ENCODE measurements around the gene ABCC9.

DNA sequence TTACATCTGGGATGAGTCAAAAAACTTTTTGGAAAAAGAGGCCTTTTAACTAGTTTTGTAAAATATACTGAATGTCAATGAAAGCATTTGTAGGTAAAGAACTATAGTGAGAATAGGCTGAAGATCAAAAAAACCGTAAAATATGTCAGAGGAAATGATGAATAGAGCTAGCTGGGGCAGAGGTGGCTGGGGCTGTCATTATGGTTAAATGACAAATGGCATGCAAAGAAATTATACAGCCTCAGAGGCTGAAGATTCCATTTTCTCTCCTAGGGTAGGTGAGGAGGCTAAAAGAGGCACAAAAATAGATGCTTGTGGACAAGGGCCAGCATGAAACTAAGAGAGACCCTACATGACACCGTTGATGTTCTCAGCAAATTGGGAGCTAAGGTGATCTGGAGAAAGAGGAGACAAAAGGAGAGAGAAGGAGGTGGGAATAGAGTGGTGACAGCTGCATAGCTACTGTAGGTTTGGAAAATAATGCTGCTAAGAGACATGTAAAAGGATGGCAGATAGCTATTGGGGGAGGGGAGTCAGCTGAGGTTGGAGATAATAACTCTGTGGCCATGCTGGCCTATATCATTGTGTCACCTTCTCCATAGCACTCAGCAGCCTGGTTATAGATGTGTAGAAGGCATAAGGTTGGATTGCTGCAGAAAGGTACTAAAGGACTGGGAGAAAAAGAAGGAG is 63.8 kb downstream of the ABCC9 start:
- TF ChIP-seq, protein P1, sequence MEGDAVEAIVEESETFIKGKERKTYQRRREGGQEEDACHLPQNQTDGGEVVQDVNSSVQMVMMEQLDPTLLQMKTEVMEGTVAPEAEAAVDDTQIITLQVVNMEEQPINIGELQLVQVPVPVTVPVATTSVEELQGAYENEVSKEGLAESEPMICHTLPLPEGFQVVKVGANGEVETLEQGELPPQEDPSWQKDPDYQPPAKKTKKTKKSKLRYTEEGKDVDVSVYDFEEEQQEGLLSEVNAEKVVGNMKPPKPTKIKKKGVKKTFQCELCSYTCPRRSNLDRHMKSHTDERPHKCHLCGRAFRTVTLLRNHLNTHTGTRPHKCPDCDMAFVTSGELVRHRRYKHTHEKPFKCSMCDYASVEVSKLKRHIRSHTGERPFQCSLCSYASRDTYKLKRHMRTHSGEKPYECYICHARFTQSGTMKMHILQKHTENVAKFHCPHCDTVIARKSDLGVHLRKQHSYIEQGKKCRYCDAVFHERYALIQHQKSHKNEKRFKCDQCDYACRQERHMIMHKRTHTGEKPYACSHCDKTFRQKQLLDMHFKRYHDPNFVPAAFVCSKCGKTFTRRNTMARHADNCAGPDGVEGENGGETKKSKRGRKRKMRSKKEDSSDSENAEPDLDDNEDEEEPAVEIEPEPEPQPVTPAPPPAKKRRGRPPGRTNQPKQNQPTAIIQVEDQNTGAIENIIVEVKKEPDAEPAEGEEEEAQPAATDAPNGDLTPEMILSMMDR (IDR thresholded peaks at IDR 0.05), result no peak
- TF ChIP-seq FOXJ3 (CRISPR knock-in tag; IDR thresholded peaks at IDR 0.05), result no peak
- TF ChIP-seq, protein P2, sequence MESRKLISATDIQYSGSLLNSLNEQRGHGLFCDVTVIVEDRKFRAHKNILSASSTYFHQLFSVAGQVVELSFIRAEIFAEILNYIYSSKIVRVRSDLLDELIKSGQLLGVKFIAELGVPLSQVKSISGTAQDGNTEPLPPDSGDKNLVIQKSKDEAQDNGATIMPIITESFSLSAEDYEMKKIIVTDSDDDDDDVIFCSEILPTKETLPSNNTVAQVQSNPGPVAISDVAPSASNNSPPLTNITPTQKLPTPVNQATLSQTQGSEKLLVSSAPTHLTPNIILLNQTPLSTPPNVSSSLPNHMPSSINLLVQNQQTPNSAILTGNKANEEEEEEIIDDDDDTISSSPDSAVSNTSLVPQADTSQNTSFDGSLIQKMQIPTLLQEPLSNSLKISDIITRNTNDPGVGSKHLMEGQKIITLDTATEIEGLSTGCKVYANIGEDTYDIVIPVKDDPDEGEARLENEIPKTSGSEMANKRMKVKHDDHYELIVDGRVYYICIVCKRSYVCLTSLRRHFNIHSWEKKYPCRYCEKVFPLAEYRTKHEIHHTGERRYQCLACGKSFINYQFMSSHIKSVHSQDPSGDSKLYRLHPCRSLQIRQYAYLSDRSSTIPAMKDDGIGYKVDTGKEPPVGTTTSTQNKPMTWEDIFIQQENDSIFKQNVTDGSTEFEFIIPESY (IDR thresholded peaks at IDR 0.05; ENCODE audit: borderline replicate concordance, low read depth), result no peak
